GM19328 (cell line): Measurements from ENCODE around the gene APPL2.

Experiments used
- ATAC-seq: cut with Tn5 transposase; IDR thresholded peaks from one replicate; pipeline ENCODE4 v1.9.1; 2021; ENCODE audit warnings: mild to moderate bottlenecking, moderate library complexity; ENCODE audit not compliant: unreplicated experiment

APPL2 gene

DNA sequence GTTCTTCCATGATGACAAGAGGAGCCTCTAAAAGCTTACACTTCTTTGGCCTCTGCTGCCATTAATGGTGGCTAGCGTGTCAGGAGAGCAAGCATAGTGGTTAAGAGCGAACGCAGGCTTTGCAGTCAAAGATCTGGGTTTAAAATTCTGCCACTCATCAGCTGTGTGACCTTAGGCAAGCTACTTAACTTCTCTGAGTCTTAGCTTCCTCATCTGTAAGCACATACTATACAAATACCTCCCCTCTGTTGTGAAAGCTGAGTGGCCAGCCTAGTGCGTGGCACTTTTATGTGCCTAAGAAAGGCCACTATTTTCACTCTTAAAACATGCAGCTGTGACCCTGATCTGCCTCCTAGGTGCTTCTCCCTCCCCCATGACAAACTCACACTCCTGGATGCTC, 11.6 kb downstream of the APPL2 start:
- no peak for ATAC-seq

DNA sequence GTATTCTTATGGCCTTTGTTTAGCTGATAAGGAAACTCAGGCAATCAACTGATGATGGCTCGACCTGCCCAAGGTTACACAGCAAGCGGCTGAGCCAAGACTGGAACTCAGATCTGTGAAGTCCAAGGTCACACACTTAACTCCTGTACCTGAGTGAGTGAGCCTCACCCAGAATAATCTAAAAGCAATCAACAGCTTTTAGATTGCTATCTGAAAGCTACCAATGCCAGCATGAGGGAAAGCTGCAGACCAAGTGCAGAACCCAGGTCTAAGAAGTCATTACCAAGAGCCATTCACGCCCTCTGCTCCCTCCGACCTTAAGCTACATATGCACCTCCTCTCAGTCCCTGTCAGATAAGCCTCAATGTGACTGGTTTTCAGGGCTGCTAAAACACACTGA, 12.1 kb downstream of the APPL2 start:
- ATAC-seq, result no peak

DNA sequence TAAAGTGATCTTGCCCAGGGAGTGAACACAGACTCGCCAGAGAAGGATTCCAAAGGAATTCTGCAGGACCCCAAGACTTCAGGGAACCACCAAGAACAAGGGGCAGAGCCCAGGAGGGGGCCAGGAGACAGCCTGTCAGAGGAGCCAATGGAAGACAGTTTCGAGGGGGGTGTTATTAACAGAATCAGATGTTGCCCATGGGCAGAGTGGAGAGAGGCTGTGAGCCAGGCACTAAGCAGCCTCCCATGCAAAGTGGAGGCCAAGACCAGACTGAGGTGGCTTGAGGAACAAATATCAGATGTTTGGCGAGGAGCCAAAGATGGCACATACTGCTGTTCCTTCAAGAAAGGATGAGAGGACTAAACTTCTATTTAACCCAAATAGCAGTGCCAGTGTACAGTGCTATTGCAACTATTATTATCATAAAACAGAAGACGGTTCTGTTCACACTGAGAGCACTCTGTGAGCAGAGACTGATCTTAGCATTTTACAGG, 12.6 kb downstream of the APPL2 start:
- ATAC-seq, result no peak

DNA sequence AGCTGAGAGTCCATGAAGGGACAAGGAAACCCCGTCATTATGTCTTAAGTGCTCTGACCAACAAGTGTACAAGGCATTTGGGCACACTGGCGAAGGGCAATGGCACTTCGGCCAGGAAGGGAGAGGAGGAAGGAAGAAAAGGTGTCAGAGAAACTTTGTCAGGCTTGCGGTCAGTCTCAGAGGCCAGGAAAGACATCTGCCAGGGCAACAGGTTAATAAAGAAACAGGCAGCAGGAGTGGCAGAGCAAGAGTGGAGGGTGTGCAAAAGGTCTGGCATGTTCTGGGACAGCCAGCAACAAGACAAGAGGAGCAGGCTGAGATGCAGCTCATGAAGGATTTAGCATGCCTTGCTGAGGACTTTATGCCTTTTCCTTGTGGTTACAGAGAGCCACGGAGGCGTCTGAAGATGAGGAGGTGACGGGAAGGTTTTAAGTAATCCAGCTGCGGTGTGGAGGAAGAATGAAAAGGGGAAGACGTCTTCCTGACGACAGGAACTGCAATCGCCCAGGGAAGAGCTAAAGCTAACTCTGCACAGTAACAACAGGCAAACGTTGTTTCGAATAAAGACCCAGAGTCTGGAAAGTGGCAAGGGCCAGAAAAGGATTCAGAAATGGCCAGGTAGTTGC, 13.1 kb downstream of the APPL2 start:
- no peak for ATAC-seq

DNA sequence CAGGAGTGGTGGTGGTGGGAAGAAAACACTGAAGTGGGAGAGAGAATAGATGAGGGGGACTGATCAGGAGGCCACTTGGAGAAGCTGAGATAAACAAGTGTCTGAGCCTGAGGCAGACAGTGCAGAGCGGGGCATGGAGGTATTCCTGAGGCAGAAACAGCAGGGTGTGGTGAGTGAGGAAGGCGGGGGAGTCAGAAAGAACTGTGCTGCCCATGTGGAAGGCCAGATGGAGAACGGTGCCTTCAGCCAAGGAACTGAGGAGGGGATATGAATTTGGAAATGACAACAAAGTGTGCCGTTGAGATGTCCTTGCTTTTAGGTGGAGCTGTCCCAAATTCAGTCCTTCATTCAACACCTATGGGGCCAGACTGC, 13.7 kb downstream of the APPL2 start:
- no peak for ATAC-seq

DNA sequence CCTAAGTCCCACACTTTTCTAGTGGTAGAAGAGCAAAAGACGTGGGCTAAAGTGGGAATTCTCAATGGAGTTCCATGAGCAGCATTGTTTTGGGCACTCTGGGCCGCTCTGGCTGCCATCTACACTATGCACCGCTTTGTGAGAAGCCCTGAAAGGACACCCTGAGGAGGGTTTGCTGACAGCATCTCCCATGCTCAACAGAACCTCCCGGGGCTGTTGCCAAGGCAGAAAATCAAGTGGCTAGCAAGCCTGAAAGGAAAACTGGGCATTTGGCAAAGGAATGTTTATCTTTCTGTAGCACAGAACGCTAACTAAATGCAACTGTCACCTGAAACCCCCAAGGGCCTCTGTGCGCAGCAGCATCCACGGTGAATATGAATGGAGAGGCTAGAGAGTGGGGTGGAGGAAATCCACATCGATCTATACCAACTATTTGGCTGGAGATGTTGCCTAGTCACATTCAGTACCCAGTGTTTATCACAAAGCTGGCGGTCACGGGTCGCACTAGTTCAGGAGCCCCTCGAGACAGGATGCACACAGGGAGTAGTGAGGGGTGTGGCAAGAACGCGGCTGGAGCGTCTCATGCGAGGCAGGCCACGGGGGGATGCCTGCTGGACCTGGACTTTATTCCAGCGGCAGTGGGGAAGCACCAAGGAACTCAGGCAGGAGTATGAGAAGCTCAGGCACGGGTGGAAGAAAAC, 14.2 kb downstream of the APPL2 start:
- ATAC-seq, result no peak

DNA sequence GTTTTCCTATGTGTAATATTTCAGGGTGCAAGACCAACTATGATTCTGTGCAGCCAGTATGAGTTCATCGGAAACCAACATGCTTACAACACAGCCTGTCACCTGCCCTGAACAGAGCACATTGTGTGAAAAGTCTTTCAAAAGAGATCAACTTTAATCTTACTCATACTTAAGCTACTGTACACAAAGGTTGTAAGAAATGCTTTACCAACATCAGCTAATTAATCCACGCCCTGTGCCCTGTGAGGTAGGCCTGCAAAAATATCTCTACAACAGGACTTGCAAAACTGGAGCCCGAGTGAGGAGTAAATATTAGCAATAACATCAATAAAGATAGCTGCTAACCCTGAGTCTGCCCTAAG, 15.1 kb downstream of the APPL2 start:
- ATAC-seq, result no peak

DNA sequence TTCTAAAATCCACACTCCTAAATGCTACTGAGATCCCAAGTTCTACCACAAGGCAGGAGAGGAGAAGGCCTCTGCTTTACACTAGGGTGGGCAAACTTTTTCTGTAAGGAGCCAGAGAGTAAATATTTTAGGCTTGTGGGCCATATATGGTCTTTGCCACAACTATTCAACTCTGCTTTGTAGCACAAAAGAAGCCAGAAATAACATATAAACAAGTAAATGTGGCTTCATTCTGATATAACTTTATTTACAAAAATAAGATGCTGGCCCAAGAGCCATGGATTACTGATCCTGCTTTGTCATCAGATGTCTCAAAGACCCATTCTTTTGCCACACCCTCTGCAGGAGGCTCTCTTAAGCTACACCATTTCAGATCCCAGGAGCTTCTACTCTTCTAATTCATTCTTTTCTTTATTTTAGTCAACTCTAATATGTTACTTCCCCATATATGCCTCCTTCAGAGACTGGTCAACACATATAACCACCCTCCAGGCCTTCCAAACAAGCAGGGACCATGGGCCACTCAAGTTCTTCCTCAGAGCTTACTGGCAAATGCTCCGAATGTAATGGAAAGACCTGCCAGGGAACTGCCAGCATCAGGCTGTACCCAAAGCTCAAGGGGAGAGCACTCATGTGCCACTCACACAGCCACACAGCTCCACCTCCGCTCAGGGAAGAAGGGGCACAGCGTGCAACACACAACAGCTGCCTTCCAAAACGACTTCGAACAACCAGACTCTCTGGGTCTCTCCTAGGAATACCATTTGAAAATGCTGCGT, 15.6 kb downstream of the APPL2 start:
- ATAC-seq, result no peak

DNA sequence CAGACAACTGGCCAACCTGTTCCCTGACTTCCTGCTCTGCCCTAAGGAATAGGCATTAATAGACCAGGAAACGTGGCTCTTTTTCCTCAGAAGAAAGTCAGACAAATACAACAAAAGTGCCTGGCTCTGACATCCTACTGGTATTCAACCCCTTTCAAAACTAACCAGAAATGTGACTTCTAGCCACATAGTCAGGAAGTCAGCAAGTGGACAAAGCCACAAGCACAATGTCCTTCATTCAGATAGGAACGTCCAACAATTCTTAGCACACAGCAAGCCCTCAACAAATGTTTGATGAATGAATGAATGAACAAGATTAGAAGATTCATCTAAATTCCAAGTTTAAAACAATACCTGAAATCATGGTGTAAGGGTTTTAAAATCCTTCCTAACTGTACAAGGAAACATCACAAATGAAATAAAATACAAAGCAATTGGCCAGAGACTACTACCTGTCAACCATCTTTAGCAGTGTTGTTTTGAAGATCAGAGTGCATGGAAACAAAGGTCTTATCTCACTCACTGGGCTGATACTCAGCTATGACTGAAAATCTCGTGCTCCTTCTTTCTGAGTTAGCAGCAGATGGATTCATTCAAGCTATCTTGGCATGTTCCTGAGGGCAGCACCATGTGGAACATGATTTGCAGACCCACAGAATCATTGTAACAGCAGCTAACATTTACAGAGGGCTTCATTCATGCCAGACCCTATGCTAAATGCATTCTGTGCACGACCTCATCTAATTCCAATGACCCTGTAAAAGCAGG, 16.5 kb downstream of the APPL2 start:
- ATAC-seq, result no peak

DNA sequence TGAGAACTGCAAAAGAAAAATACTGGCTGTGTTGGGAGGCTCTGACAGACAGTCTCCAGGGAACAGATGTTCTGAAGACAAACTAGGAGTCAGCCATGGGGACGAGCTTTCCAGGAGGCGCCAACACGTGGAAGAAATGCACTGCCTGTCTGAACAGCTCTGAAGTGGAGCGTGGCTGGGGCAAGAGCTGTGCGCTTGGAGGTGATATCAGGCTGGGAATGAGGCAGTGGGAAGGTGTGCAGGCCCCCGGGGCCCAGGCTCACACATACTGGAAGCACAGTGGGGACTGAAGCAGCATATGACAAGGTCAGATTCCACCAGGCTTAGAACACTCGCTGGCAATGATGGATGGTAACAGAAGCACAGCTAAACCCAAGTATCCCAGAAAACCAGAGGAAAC, 17.5 kb downstream of the APPL2 start:
- ATAC-seq, result no peak

DNA sequence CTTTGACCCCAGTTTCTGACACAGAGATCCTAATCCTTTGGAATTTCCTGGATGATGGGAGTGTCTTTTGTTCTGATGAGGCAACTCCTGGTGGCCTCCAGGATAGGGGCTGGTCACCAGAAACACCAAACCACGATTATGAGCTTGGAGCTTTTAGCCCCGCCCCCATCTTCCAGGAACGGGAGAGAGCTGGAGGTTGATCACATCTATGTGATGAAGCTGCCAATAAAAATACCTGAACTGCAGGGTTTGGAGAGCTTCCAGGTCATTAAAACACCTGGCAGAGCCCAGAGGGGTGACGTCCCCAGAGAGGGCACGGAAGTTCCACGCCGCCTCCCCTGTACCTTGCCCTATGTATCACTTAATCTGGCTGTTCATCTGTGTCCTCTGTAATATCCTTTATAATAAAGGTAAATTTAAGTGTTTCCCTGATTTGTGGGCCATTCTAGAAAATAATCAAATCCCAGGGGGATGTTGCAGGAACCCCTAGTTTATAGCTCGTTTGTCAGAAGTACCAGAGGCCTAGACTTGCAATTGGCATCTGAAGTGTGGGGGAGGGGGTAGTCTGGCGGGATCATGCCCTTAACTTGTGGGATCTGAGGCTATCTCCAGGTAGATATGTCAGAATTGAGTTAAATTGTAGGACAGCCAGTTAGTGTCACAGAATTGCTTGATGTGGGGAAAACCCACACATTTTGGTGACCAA, 21.2 kb downstream of the APPL2 start:
- ATAC-seq, result no peak

DNA sequence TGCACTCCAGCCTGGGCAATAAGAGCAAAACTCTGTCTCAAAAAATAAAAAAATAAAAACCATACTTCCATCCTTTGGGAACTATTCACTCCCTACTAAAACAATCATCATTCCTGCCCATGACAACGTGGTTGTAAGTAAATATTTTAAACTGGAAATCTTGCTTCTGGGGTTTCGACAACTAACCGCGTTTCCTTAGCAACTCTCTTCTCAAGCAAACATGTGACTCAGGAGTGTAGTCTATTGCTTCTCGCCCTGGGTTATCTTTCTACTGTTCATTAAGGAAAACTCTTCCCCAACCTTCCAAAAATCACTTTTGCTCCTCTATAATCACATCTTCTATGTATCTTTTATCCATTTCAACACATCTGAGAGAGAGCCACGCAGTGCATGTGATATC, 21.8 kb downstream of the APPL2 start:
- no peak for ATAC-seq

DNA sequence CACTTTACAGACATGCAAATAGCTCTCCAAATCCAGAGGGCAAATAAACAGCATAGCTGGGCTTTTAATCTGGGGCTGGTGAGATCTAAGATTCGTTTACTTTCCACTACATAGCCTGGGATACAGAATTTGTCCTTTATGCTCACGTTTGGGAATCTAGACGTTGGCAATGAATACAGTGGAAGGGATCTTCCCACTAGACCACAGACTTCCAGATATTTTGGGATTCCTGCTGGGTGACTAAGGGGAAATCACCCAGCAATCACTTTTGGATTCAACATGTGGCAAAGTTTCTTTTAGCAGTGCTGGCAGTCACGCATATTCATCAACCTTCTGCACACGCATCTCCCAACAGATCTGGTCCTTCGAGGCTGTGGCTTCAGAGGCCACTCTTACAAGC, 23.5 kb downstream of the APPL2 start:
- ATAC-seq, result no peak

DNA sequence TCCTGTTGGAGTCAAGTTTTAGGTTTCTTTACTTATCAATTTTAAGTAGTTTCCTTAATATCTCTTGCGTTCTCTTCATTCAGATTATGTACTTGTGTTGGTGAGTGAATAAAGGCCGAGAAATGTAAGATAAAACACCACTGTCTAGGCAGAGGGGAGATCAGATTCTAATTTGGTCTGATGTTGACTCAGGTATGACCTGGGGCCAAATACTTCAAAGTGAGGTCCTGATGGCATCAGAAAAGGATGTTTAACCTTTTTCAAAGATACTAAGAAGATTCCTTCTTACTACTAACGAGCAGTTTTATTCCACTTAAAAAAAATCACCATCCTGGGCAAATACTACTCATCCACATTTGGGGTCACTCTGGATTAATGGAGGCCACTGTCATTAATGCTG, 26.9 kb downstream of the APPL2 start:
- no peak for ATAC-seq

DNA sequence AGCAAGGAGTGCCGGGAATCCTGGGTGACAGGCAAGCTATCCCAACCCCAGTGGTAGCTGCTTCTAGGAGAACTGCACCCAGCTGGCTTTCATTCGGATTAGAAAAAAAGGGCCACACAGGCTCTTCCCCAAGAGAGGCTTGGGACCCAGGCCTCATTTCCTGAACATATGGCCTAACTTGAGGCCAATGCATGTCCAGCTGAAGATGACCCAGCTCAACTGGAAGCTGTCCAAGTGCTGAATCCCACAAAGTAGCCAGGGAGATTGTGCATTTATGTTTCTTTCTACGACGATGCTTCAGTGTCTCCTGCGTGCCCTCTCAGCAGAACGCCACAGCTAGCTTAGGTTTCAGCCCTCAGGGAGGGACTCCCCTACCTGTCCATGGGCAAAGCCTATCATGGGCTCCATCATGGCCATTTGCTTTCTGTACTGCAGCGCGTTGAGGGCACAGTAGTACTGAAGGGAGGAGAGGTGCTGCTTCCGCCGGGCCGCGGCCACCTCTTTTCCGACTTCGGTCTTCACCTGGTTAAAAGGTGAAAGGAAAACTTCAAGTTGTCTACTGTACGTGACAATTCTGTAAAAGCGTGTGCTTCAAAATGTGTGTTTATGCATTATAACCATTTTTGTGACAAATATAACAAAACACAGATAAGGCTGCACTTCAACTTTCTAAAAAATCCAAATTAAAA, 29.1 kb downstream of the APPL2 start:
- ATAC-seq, result no peak

DNA sequence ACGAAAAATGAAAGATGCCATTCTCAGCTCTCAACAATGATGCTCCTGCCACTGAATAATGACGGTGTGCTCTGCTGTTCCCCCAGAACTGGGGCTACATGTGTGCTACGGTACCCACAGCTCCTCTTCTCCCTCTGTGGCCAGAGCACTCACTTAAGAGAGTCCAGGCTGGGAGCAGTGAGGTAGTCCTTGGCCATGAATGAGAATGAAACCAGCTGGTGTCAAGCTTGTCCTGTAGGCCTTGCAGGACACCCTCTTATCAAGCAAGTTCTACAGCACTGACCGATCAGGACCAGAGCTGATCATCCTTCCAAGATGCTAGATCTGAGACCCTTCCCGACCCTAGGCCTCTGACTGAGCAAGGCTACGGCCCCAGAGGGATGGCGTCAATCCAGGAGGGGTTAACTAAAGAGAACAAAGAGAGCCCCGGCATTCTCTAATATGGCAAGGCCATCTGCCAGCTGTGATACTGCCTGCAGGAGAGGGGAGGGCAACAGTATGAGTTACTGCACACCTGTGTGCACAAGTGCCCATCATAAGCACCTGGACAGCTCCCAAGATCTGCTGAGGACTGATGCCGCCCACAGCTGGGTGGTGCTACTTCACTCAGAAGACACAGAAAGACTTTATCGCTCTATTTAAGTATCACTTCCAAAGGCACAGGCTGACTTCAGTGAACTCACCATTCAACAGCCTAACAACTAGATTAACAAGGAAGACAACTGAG, 30.5 kb downstream of the APPL2 start:
- ATAC-seq, result no peak

DNA sequence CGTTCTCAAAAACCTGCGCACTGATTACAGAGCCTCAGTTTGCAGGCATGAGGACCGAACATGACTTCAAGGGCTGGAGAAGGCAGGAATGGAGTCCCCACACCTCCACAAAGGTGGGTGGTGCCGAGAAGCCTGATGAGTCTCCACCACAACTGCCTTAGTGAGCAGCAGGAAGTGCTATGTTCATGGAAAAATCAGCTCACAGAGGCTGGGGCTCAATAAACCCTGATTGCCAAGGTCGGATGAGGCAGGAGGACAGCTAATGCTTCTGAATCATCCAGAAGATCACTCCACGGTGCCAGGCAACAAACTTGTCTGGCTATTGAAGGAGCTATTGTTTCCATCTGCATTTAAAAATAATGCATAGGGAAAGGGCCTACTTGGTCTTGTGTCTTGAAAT, 31.1 kb downstream of the APPL2 start:
- ATAC-seq, result no peak

DNA sequence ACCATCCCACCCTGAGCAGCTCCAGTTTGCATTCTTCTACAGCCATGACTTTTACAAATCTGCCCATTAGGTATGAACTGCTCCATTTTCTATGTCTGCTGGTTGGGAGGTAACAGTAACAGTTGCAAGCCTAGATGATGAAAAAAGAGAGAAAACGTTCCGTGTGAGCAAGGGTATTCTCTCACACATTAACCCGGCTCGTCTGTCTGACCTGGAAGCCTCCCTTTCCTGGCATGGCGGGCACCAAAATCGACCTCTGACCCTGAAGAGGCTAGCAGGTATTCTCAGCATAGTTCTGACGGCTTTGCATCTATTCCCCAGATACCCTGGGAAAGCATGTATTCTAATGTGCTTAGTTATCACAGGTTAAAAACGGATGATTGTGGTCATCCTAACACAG, 31.8 kb downstream of the APPL2 start:
- ATAC-seq, result no peak

DNA sequence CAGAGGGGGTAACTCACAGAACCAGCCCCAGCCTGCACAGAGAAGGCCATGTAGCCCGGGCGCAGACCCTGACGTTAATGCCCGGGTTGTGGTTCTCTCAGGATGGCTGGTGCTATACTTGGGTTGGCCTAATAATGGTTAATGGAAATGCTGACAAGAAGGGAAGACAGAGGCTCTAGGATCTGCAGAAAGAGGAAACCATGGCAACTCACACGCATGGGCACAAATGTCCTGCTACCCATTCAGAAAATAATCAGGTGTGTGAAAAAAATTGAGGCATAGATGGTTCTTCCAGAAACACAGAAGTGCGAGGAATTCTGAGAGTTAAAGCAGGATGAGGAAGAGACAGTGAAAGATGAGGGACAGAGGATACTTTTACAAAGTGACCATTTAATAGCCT, 33.8 kb downstream of the APPL2 start:
- ATAC-seq, result no peak

DNA sequence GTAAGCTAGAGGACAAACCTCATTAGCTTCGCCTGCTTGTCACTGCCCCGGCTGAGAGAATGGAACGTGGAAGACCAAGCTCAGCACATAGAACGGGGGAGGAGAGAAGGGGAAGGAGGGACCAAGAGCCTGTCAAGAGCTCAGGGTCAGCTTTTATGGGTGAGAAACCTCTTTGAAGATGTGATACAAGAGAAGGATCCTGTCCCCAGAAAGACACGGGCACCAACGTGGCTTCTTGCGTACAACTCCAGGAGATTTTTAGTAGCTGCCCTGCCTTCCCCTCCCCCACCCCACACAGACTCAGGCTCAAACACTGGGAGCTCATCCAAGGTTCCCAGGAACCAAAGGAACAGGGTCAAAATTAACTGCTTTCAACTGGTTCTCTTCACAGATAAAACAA, 34.7 kb downstream of the APPL2 start:
- ATAC-seq, result no peak
